ENCODE measurements around the gene FOLH1.
A peak's percentile ranks its signal among the peaks of the same experiment; 100 is the strongest.
"Not testable (repeated sequence)": the region's sequence is repeated elsewhere in the genome, so short reads cannot be mapped to it uniquely, and the experiment has no call there.

FOLH1 gene

DNA sequence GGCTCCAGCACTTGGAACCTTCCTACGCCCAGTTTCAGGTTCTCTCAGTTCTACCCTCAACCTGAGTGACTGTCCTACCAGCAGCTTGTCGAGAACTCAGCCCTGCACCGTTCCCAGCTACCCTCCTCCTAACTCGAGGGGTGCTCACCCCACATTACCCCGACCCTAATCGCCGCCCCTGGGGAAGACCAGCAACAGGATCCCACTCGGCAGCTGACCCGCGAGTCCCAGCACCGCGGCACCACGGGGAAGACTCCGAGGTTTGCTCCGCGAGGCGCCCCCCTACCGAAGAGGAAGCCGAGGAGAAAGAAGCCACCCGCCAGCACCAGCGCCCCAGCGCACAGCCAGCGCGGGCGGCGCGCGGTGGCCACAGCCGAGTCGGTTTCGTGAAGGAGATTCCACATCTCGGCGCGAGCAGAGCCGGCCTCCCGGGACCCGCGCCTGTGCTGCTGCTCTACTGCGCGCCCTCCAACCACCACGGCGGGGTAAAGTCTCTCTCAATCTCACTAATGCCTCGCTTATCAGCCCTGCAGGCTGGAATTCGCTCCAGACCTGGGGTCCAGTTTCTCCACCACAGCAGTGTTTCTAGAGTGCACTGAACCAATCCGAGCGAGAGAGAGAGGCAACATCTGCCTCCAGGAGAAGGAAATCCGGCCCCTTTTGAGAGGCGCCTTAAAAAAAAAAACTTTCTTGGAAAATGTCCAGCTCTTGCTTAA lies at the start of gene FOLH1:
Gene FOLH1, minus strand, starts transcription at position 597 of the 716 bp plus-strand sequence. Its CDS starts 193 bp downstream, at position 404.
- H3K4me3 ChIP-seq (ENCODE audit: low read depth, low read length) = peak within 1 kb of the TSS; percentile 99
- TF ChIP-seq, protein P1, sequence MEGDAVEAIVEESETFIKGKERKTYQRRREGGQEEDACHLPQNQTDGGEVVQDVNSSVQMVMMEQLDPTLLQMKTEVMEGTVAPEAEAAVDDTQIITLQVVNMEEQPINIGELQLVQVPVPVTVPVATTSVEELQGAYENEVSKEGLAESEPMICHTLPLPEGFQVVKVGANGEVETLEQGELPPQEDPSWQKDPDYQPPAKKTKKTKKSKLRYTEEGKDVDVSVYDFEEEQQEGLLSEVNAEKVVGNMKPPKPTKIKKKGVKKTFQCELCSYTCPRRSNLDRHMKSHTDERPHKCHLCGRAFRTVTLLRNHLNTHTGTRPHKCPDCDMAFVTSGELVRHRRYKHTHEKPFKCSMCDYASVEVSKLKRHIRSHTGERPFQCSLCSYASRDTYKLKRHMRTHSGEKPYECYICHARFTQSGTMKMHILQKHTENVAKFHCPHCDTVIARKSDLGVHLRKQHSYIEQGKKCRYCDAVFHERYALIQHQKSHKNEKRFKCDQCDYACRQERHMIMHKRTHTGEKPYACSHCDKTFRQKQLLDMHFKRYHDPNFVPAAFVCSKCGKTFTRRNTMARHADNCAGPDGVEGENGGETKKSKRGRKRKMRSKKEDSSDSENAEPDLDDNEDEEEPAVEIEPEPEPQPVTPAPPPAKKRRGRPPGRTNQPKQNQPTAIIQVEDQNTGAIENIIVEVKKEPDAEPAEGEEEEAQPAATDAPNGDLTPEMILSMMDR (IDR thresholded peaks at IDR 0.05; ENCODE audit: control insufficient read depth, extremely low read depth, insufficient read depth) = no peak
- DNase-seq (ENCODE audit: low read depth) = peak; percentile 84

DNA sequence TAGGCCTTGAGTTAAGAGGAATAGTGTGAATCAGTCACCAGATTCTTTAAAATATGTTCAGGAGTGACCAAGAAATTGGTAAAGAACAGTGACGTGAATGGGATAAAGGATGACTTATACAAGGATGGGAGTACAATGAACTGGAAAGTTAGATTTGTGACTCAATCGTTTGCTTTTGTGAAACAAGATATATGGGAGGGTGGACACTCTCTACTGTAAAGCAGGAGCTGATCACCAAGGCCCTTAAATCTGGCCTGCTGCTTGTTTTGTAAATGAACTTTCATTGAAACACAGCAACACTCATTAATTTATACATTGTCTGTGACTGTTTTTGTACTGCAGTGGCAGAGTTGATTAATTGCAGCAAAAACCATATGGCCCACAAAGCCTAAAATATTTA lies 46.7 kb upstream of the FOLH1 start:
- DNase-seq (ENCODE audit: low read depth); H3K4me3 ChIP-seq (ENCODE audit: low read depth, low read length): not testable (repeated sequence)

DNA sequence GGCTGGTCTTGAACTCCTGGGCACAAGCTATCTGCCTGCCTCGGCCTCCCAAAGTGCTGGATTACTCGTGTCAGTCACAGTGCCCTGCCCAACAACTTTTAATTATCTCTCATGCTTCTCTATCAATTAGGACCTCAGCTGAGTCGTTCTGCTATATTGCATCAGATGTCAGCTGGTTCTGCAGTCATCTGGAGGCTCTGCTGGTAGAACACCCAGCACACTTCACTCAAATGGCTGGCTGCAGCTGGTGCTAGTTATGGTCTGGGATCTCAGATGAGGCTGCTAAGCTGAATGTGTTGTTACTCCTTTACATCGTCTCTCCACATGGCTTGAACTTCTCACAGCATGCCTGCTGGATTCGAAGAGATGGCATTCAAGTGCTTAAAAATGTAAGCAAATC lies 42.8 kb upstream of the FOLH1 start:
- not testable (repeated sequence) for DNase-seq (ENCODE audit: low read depth); H3K4me3 ChIP-seq (ENCODE audit: low read depth, low read length)

DNA sequence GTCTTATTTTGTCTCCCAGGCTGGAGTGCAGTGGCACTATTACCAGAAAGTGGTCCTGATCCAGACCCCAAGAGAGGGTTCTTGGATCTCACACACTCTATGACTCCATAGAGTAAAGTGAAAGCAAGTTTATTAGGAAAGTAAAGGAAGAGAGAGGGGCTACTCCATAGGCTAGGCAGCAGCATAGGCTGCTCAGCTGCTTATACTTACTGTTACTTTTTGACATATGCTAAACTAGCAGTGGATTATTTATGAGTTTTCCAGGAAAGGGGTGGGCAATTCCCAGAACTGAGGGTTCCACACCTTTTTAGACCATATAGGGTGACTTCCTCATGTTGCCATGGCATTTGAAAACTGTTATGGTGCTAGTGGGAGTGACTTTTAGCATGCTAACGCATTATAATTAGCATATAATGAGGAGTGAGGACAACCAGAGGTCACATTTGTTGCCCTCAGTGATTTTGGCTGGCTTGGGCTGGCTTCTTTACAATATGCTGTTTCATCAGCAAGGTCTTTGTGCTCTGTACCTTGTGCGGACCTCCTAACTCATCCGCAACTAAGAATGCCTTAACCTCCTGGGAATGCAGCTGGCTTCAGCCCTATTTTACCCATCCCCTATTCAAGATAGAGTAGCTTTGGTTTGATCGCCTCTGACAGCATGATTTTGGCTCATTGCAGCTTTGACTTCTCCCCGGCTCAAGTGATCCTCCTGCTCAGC lies 42.2 kb upstream of the FOLH1 start:
- DNase-seq (ENCODE audit: low read depth); H3K4me3 ChIP-seq (ENCODE audit: low read depth, low read length): not testable (repeated sequence)

DNA sequence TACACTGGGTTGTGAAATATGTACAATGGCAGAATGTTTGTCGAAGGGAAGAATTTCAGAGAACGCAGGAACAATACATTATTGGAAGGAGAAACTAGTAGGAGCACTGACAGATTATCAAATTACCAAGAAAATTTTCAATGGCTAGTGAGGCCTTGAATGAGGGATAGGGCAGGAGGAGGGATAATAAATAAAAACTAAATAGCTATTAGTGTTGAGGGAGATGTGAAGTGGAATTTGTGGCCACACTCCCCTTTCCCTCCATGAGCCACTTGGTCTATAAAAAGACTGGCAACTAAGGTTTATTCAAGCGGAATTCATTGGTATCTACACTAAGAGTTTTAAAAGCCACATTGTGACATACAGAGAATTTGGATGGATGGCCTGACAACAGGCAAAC lies 41.0 kb upstream of the FOLH1 start:
- DNase-seq (ENCODE audit: low read depth); H3K4me3 ChIP-seq (ENCODE audit: low read depth, low read length): not testable (repeated sequence)

DNA sequence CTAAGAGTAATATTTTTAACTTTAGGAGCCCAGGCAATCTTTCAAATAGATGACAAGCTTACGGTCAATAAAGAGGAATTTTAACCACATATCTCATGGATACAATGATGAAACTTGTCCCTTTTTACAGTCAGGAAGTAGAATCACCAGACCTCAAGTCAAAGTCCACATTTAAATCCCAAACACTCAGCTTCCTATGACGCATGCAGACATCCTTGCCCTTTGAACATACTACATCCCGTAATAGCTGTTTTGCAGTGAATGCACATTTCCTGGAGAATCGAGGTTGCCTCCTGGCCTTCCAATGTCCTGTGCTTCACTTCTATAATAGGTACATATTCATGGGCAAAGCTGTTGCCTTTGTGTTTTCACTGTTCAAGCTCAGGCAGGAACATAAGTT lies 25.3 kb upstream of the FOLH1 start:
- DNase-seq (ENCODE audit: low read depth) = not testable (repeated sequence)

DNA sequence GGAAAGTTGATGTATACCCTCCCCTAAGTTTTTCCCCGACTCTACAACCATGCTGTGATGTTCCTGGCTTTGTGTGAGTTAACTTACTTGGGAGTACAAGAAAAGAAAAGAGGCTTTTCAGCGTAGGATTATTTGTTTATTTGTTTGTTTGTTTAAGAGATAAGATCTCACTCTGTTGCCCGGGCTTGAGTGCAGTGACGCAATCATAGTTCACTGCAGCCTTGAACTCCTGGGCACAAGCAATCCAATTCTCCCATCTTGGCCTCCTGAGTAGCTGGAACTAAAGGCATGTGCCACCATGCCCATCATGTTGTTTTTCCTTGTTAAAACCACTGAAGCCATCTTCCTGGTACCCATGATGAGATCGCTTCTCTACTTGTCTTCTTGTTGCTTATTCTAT lies 24.6 kb upstream of the FOLH1 start:
- not testable (repeated sequence) for H3K4me3 ChIP-seq (ENCODE audit: low read depth, low read length); DNase-seq (ENCODE audit: low read depth)

More for the DNA sequence above, 25.3 kb upstream of the FOLH1 start:
- not testable (repeated sequence) for H3K4me3 ChIP-seq (ENCODE audit: low read depth, low read length)

DNA sequence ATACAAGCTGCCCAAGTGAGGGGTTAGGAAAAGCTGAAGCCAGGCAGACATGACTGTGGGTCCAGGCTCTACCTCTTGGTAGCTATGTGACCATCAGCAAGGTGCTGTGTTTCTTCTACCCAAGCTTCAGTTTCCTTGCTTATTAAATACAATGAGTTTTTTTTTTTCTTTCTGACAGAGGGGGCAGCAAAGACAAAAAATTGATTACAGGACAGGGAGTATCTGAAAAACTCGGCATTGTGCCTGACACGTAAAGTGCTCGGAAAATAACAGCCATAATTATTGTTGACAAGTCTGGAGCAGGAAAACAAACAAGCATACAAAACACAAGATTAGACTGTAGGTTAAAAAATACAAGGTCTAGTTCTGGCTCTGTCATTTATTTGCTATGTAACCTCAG lies 23.3 kb upstream of the FOLH1 start:
- not testable (repeated sequence) for H3K4me3 ChIP-seq (ENCODE audit: low read depth, low read length)
- DNase-seq (ENCODE audit: low read depth) = peak; percentile 39
- TF ChIP-seq, protein P1 (IDR thresholded peaks at IDR 0.05; ENCODE audit: control insufficient read depth, extremely low read depth, insufficient read depth) = peak; percentile 28; the same call in 1 of the 2 replicates

DNA sequence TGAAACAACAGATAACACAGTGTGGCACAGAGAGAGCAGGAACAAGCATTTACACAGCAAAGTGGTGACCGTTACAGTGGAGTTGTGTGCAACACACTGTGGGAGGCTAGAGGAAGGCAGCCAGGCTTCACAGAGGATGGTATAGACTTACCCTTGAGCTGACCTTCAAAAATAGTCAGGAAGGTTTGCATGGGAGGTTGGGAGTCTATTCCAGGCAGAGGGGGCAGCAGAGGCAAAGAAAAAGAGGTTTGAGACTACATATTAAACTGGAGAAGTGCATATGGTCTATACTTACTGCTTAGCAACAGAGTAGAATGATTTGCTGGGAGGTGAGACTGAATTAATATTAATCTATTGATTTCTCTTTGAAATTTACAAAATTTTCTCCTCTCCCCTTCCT lies 22.1 kb upstream of the FOLH1 start:
- not testable (repeated sequence) for DNase-seq (ENCODE audit: low read depth); H3K4me3 ChIP-seq (ENCODE audit: low read depth, low read length)
- TF ChIP-seq, protein P1 (IDR thresholded peaks at IDR 0.05; ENCODE audit: control insufficient read depth, extremely low read depth, insufficient read depth) = peak; percentile 32

DNA sequence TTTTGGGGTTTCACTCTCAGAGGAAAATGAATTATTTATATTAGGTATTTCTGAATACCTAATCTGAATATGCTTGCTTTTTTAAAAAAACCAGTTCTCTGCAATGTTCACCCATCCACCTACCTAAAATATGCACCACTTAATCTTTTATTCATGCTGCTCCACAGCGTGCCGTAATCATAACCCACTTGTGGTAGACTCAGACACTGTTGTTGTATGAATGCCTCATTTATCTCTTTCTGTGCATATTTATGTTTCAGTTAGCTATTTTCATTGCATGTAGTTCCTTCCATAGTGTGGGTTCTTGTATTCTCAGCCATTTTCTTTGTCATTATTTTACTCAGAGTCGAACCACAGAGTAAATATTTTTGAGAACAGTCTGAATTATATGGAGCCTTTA lies 21.6 kb upstream of the FOLH1 start:
- H3K4me3 ChIP-seq (ENCODE audit: low read depth, low read length); DNase-seq (ENCODE audit: low read depth): not testable (repeated sequence)

DNA sequence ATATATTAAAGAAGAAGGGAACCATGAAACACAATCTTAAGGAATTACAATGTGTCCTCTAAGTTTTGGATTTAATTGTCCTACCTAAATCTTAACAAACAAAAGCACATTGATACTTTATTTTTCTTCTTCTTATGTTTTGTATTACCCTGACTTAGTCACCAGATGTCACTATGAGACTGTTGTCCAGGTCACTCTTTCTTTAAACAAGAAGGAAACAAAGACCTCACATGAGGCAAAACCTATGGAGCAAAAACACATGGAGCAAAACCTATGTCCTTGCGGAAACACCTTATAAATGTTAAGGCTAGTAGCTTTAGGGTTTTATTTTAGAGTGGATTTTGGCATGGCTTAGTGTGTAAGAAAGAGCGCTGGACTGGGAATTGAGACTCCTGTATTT lies 20.7 kb upstream of the FOLH1 start:
- DNase-seq (ENCODE audit: low read depth); H3K4me3 ChIP-seq (ENCODE audit: low read depth, low read length): not testable (repeated sequence)
- TF ChIP-seq, protein P1 (IDR thresholded peaks at IDR 0.05; ENCODE audit: control insufficient read depth, extremely low read depth, insufficient read depth) = peak; percentile 35; the same call in 1 of the 2 replicates

DNA sequence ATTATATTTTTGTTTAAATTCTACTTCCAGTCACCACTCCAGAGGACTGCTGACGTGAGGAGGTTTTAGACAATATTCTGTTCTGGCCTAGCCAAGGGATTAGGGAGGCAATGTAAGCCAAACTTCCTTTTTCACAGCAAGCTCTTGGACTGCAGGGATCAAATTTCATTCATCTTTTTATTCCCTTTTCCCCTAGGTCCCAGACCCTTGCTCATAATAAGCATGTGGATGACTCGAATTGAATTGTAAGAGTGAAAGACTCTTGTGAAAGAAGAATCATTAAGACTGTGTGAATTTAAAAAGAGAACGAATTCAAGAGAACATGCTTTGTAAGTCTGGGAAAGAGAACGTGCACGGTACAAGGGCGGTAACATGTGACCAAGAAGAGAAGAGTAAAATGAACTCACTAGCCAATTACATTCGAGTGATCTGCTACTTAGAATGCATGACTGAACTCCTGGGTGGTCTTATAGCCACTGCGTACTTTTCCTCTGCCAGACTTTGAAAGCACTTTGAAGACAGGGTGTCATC lies 16.9 kb upstream of the FOLH1 start:
- H3K4me3 ChIP-seq (ENCODE audit: low read depth, low read length); DNase-seq (ENCODE audit: low read depth): not testable (repeated sequence)
